Inflammatory macrophage treated with lipopolysaccharide for 1 hour (primary cell): ENCODE results near the gene UBR4.
"Not testable (repeated sequence)": the region's sequence is repeated elsewhere in the genome, so short reads cannot be mapped to it uniquely, and the experiment has no call there.

ENCODE experiments used
- DNase-seq, 2 donors: peaks; one replicate each; pipeline ENCODE4 v3.0.0-alpha.2; 2020 to 2022

Gene UBR4

DNA sequence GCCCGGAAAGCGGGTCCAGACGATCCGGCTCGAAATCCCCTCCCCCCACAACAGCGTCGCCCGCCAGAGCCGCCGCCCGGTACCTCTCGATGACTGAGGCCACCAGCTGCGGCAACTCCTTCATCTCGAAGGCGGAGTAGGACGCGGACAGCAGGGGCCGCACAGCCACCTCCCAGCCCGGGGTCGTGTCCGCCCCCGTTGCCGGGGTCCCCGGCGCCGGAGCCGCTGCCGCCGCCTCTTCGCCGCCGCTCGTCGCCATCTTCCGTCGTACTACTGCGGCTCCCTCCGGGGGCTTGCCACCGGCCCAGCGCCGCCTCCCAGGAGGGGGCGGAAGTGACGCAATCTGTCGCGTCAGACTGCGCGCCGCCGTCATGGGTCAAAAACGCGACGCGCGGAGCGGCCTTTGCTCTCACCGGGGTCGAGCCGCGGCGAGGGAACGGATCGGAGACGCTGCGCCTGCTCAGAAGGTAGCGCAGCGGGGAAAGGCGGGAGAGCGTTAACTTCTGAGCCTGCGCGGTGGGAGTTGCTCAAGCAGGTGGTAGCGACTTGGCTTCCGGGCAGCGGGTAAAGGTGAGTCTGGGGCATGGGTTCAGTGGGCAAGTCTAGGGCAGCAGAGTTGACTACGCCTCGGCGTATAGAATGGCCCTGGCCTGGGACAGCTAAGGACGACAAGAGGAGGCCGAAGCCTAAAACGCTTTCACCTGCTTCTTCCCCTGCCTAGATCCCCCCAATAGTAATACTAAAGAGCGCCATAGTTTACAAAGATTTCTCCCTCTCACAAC, at the start of gene UBR4:
TSS of gene UBR4 (minus strand) at position 277 of the 782 bp plus-strand sequence. CDS start at position 259, 18 bp downstream.
- DNase-seq, result peak; percentile 91 to 98

GRCh38 chr1:19258353-19258752, 48.3 kb upstream of the UBR4 start:
- DNase-seq, result no peak

DNA sequence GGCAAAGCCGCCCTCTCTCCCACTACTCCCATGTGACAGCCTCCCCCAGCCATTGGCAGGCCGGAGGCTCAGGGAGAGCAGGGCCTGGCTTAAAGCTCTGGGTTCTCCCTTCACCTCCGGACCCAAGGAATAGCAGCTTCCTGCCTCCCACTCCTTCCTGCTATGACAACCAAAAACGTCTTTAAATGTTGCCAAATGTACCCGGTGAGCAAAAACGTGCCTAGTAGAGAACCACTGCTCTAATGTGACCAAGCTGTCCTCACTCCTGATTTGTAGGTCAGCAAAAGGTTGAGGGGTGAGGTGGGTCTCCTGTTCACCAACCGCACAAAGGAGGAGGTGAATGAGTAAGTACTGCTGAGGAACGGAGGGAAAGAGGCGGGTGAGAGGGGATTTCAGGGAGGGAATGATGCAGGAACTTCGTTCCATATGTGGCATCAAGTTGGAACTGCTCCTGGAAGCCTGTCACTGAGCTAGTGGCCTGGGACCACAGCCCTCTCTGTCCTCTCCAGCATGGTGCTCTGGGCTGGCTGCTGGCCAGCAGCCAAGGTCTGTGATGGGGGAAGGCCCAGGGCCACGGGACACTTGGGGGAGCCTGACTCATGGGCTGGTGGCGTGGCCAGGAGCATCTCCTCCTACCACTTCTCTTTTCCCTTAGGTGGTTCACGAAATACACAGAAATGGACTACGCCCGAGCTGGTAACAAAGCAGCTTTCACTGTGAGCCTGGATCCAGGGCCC, 47.3 kb upstream of the UBR4 start:
- DNase-seq, result peak; percentile 84 to 94

GRCh38 chr1:19256301-19256700, 46.2 kb upstream of the UBR4 start:
- DNase-seq, result not testable (repeated sequence)

GRCh38 chr1:19255288-19255687, 45.2 kb upstream of the UBR4 start:
- DNase-seq, result no peak

- no peak for DNase-seq
Observed at GRCh38 chr1:19254416-19254815, 44.4 kb upstream of the UBR4 start.

DNA sequence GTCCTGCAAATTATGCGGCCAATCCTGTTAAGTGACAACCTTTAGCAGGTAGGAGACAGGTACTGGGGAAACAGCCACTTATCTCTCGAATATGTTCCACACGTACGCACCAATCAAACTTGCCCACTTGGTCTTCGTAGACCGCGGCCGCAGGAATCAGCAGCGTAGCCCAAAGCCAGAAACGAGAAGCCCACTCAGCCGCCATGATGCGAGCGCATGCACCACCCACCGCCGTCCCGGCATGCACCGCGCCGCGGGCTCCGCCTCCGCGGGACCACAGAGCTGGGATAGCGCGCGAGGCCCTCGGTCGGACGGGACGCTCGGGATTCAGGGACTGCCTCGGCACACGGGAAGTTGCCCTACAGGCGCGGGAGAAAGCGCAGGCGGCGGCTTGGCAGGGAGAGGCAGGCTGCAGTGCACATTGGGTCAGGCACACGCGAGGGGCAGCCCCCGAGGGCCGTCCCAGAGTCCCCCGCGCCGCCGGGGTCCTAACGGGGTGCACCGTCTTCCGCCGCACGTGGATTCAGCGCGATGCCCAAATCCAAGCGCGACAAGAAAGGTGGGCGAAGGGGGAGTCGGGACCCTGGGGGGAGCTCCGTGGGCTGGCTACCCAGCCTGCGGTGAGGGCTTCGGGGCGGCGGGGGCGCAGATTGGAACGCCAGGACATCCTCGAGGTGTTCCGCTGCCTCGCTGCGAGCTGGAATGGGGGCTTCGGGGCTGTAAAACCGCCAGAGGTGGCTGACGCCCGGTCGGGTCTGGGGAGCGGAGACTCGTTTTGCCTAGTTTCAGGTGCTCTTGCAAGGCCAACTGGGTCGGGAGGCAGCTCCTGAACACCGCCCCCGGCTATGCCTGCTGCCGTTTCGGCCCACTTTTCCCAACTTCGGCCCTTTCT, 41.5 kb upstream of the UBR4 start, which contains the start of the genes EMC1 and MRTO4:
TSS of gene EMC1 (minus strand) at position 220 of the 892 bp plus-strand sequence. CDS start at position 205, 15 bp downstream.
TSS of gene MRTO4 (plus strand) at position 501 of the 892 bp plus-strand sequence. CDS start at position 532, 31 bp downstream.
- peak; percentile 84 to 91 for DNase-seq

- no peak for DNase-seq
Observed at GRCh38 chr1:19250629-19251304, 40.7 kb upstream of the UBR4 start.

DNA sequence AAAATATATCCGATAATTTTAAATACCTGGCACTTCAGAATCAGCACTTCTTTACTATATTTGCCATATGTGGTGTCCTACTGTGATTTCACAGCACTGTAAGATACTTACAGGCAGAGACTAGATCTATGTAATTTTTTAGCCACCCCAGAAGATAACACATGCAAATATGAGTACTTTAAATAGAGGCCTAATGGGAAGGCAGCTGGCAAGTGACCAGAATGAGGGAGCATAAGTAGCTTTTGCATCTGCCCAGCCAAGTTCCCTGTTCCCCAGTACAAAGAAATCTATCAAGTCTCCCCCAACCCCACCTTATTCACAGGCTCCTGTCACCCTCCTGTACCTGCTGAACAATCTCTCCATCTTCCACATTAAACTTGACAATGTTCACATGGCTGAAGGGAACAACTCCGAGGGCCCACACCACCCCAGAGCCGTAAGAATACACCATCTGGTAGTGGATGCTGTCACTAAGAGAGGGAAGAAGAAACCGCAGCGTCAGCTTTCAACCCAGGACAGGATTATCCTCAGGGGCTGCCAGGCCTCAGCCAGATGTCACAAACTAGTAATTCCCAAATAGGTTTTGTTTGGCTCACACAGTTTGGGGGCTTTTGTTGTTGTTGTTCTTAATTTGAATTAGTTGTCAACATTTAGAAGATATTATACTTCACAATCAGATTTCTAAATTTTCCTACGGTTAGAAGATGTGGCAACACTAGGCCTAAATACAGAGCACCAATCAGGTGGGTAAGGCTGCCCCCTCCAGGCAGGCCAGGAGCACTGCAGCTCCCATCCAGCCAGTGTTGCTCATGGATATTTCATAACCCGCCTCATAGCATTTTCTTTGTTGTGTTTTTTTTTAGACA, 30.8 kb upstream of the UBR4 start:
- peak; percentile 71 to 90 for DNase-seq

DNA sequence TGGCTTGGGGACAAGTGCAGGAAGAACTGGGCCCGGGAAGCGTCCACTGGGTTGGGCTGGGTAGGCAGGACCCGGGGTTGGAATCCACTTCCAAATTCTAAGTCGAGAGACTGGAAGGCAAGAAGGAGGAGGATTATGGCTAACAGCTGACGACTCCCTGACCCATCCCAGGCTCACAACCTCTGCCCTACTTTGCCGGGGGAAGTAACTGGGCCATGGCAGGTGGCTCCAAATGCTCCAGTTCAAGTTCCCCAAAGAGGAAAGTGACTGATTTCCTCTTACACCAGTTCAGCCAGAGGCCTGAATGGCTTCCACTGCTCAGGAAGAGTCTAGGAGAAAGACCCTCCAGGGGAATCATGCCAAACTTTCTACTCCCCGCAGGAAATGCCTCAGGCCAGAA, 29.8 kb upstream of the UBR4 start:
- peak in 1 of 2 donors; percentile 11 for DNase-seq

DNA sequence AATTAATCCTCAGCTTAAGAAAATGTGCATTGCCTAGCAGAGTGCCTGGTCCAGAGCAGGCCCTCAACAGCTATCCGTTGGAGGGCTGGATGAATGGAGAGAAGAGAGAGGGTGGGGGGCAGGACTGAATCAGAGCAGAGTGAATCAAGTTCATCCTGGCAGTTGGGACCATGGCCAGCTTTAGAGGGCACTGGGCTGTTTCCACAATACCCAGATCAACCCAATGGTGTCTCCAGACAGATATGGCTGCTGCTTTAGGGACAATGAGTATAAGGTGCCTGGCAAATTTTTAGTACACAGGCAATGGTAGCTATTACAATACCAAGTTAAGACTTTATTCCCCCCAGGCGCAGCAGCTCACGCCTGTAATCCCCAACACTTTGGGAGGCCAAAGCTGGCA, 24.2 kb upstream of the UBR4 start:
- no peak for DNase-seq

DNA sequence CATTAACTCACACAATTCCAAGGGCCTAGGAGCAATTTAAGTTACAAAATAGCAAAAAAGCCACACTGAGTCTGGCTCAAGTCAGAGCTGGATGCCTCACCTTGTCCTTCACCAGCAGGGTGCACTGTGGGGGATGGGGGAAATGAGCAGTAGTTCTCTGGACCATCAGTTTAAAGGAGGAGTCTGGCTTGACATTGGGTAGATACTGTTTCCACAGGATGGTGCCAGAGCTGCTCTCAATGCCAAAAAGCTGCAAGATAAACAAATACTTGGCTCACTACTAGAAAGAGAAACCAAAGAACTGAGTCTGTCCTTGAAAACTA, 22.4 kb upstream of the UBR4 start:
- no peak for DNase-seq

DNA sequence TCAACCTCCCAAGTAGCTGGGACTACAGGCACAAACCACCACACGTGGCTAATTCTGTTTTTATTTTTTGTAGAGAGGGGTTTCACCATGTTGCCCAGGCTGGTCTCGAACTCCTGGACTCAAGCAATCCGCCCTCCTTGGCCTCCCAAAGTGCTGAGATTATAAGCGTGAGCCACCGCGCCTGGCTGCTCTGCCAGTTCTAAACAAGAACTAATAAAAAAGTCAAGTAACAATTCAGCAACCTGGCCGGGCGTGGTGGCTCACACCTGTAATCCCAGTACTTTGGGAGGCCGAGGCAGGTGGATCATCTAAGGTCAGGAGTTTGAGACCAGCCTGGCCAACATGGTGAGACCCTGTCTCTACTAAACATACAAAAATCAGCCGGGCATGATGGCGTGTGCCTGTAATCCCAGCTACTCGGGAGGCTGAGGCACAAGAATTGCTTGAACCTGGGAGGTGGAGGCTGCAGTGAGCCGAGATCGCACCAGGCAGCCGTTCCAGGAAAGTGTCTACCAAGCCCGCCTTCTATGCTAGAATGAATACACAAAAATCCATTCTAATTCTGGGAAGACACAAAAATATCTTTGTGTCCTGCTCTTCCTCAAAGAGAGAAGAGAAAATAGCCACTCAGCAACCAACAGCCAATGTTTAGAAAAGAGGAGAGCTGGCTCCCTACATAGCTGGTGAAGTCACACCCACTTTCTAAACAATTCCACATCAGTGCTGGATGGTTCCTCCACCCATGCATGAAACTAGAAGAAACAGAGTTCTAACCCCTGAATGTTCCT, 21.9 kb upstream of the UBR4 start:
- DNase-seq, result not testable (repeated sequence)

DNA sequence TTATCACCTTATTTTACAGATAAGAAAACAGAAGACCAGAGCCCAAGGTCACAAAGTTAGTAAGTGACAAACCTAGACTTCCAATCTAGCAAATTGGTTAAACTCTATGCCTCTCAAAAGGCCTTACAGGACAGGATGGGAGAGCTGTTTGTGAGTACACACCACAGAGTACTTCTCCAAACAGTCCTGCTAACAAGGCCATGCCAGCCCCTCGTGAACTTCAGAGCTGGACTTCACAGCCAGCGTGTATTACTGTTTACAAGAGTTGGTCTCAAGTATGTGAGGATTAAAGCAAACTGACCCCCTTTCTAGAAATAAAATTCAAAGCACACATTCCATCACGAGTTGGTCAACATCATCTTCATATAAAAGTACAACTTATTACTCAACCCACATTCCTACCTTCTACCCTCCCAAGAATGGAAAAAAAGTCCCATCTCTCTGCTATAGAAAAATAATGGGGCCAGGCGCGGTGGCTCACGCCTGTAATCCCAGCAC, 19.8 kb upstream of the UBR4 start:
- no peak for DNase-seq

GRCh38 chr1:19229229-19229628, 19.2 kb upstream of the UBR4 start:
- no peak for DNase-seq

DNA sequence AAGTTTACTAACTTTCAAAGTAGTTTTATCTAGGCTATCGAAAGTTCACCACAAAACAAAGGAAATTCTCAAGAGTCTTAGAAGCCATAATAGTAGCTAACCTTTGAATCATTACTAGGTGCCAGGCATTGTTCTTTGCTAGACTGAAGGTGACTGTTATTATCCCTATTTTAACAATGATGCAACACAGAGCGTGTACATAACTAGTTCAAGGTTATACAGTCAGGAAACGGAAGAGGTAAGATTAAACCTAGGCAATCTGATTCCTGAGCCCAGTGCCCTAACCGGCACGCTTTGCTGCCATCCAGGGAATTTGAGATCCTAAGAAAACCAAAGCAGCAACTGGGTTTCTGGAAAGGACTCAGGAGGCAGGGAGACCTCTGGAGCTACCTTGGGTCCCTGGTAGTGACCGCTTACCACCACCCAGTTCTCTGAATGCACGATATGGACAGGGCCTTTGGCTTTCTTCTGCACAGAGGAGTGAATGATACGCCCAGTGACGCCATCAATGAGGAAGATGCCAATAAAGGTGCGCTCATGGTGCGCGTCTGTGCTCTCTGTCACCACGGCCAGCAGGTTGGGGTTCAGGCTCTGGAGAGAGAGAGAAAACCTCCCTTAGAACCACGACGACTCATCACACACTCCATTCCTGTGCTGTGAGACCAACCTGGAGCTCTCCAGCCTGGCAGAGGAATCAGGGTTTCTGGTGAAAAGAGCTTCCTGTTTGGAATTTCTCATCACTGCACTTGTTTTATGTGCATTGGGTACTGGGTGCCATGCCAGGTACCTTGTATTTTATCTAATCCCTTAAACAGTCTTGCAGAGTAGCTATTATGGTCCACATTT, 13.1 kb upstream of the UBR4 start:
- DNase-seq, result no peak

DNA sequence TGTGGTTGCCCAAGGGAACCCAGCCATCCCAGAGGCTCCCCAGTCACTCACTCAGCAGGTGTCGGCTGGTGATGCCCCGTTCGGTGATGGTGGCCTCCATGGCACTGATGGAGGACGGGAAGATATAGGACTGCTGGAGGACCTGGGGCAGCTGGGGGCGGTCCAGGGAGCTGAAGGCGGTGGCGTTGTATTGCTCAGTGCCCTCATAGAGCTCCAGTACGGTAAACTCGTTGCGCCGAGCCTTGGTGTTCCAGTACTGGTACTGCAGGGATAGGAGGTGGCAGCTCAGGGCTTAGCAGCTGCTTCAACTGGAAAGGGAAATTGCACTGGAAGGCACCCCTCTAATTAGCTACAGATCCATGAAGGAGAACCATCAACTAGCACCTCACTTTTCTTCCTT, 12.5 kb upstream of the UBR4 start:
- DNase-seq, result no peak

GRCh38 chr1:19220991-19221390, 10.9 kb upstream of the UBR4 start:
- DNase-seq, result no peak

DNA sequence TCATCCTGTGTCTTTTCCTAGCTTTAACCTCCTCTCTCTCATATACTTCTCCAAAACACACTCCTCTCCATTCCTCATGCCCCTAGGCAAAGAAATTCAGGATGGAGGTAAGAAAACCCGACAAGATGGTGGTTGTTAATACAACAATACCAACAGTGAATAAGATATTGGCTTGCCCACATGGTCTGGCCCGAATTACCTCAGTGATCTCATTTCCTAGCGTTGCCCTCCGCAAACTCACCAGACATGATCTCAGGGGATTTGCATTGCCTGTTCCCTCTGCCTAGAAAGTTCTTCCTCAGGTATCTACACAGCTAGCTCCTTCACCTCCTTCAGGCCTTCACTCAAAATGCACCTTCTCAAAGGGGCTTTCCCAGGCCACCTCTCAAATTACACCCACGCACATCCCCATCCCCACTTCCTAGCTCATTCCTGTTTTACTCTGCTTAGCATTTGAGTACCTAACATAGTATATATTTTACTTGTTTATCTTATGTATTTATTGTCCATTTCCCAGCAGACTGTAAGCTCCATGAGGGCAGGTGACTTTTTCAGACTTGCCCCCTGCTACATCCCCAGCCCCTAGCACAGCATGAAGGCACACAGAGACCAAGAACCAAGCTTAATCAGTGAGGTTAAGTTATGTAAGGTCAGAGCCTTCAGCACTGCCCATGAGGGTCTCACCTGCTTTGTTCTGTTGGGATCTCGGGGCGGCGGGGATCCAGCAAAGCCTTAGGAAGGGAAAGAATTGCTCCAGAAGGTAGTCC, 10.2 kb upstream of the UBR4 start:
- DNase-seq, result no peak
